OCI-LY7 (cell line): ENCODE data around the gene FOXD2.

Experiments used
- CTCF ChIP-seq: fragments of 200-600 bp; sonication (generic); conservative IDR thresholded peaks from 2 replicates; pipeline ENCODE4 v1.5.1; 2014; ENCODE audit warnings: mild to moderate bottlenecking, antibody characterized with exemption, low read length, moderate library complexity, mixed read lengths
- EZH2phosphoT487 ChIP-seq: fragments of 200-600 bp; sonication (generic); IDR thresholded peaks from 2 replicates; pipeline ENCODE4 v1.6.1; 2018; ENCODE audit warnings: low read depth, borderline replicate concordance, mild to moderate bottlenecking, mixed run types, antibody characterized with exemption, low read length, moderate library complexity, mixed read lengths

- TF ChIP-seq CTCF (no peak), EZH2phosphoT487 (no peak)
Measured at GRCh38 chr1:47433477-47434050, 4.3 kb upstream of the FOXD2 start.
